UCSD-AML1 (cell line): Measurements from ENCODE around the gene MBTPS1.
"Not testable (repeated sequence)": the region's sequence is repeated elsewhere in the genome, so short reads cannot be mapped to it uniquely, and the experiment has no call there.

Experiments
- DNase-seq: peaks from one replicate; lab custom pipeline; 2025; ENCODE audit not compliant: unreplicated experiment; lab: John Stamatoyannopoulos, UW

Gene MBTPS1

GRCh38 chr16:84137769-84138357 lies 21.1 kb upstream of the MBTPS1 start:
- no peak for DNase-seq

- no peak for DNase-seq
Observed at GRCh38 chr16:84137287-84137686, 20.5 kb upstream of the MBTPS1 start.

- DNase-seq = no peak
Observed at GRCh38 chr16:84136331-84137125, 19.8 kb upstream of the MBTPS1 start.

GRCh38 chr16:84132527-84133285 lies 16.0 kb upstream of the MBTPS1 start:
- no peak for DNase-seq

- no peak for DNase-seq
Observed at GRCh38 chr16:84131117-84131516, 14.4 kb upstream of the MBTPS1 start.

- no peak for DNase-seq
Observed at GRCh38 chr16:84124257-84125073, 7.7 kb upstream of the MBTPS1 start.

GRCh38 chr16:84121007-84121406 lies 4.3 kb upstream of the MBTPS1 start:
- no peak for DNase-seq

GRCh38 chr16:84120023-84120422 lies 3.3 kb upstream of the MBTPS1 start:
- DNase-seq = no peak

GRCh38 chr16:84119368-84119767 lies 2.6 kb upstream of the MBTPS1 start:
- DNase-seq = no peak

- not testable (repeated sequence) for DNase-seq
Observed at GRCh38 chr16:84118315-84118714, 1.6 kb upstream of the MBTPS1 start.

GRCh38 chr16:84117494-84117843 lies 727 bp upstream of the MBTPS1 start:
- DNase-seq = no peak

- DNase-seq = peak; percentile 57
Observed at GRCh38 chr16:84115919-84116719, 623 bp downstream of the MBTPS1 start.

GRCh38 chr16:84111949-84112348 lies 4.8 kb downstream of the MBTPS1 start:
- DNase-seq = not testable (repeated sequence)

GRCh38 chr16:84111525-84111924 lies 5.2 kb downstream of the MBTPS1 start:
- no peak for DNase-seq

- DNase-seq = no peak
Observed at GRCh38 chr16:84110527-84110926, 6.2 kb downstream of the MBTPS1 start.

GRCh38 chr16:84109598-84110335 lies 7.0 kb downstream of the MBTPS1 start:
- DNase-seq = no peak

GRCh38 chr16:84107921-84108320 lies 8.8 kb downstream of the MBTPS1 start:
- DNase-seq = no peak

- DNase-seq = no peak
Observed at GRCh38 chr16:84105948-84106740, 10.6 kb downstream of the MBTPS1 start.

- no peak for DNase-seq
Observed at GRCh38 chr16:84105301-84105815, 11.4 kb downstream of the MBTPS1 start.
